ENCODE results near the gene CARD6. TPM values are rescaled to one million over a fixed set of nuclear protein-coding genes. Genes with fewer than 3 reads are reported as not detected.
"Not testable (repeated sequence)": the region's sequence is repeated elsewhere in the genome, so short reads cannot be mapped to it uniquely, and the experiment has no call there.

Gene CARD6
- total RNA-seq, 1 donor from 2014 or later, result 1.7 TPM

- Mint-ChIP-seq H3K9me3 (no peaks in the 10 kb centered on the region), H3K27me3 (no peaks in the 10 kb centered on the region), H3K4me3 (peak overlapping the region; percentile 97), H3K4me1 (peaks cover 46% of the 10 kb centered on the region), H3K36me3 (ENCODE audit: low read depth) (peaks cover 56% of the 10 kb centered on the region), H3K27ac (peak overlapping the region; percentile 99)
- DNase-seq, result peak; percentile 85
- intact Hi-C loops (cut with micrococcal nuclease), result loop anchor here (2.0 to 10.0 kb wide), 5 partner anchors 156 to 1620 kb away; partner anchors contain the start of genes FYB1, PTGER4 and RIMOC1
These were observed 6.7 kb upstream of the CARD6 start for GRCh38 chr5:40834391-40834848.

DNA sequence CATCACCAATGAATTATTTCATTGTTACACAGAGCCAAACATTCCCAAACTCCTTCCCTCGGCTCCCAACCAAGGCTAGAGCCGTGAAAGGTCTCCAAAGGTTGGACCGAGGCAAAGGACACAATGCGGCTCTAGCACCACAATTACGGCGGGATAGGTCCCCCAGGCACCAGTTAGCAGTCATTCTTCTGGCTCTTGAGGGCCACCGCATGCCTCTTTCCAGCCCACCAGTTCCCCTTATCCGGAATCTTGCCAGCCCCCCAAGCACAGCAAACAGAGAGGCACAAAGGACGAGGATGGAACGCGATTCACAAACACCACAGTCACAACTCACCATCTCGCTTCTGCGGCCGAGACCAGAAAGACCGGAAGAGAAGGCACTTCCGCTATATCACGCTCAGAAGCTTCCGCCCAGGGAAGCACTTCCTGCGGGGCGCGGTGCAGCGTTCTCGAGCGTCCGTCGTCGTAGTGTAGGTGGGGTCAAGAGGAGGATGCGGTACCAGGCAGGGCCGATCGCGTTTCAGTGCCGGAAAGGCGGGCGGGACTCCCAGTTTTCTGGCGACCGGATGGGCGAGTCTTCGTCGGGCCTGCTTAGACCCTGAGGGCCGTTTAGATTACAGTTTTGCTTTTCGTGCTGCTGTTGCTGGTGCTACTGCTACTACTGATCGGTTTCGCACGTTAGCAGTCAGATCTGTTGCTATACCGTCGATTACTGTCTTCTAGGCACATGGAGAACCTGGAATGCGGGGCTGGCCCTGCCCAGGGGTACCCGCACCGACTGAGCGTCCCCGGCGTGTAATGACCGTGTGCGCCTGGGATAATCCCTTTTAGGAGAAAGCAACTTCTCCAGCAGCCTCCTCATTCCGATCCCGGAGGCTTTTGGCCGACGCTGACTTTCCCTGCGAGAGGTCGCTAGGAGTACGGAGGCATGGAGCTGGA lies 6.0 kb upstream of the CARD6 start, which contains the start of gene RPL37:
TSS of gene RPL37 (minus strand) at position 374 of the 939 bp plus-strand sequence. CDS start at position 337, 37 bp downstream.
- Mint-ChIP-seq H3K4me1 (peaks cover 43% of the 10 kb centered on the region), H3K9me3 (no peaks in the 10 kb centered on the region), H3K27ac (peak within 1 kb of the TSS; percentile 99), H3K27me3 (no peaks in the 10 kb centered on the region), H3K4me3 (peak within 1 kb of the TSS; percentile 97), H3K36me3 (ENCODE audit: low read depth) (peaks cover 50% of the 10 kb centered on the region)
- intact Hi-C loops (cut with micrococcal nuclease), result loop anchor here (1.0 to 10.0 kb wide), 8 partner anchors 22 to 1620 kb away; partner anchors contain the start of genes FYB1, PRKAA1, PTGER4 and RIMOC1
- peak; percentile 97 for DNase-seq

GRCh38 chr5:40838086-40838485 lies 3.1 kb upstream of the CARD6 start:
- Mint-ChIP-seq H3K4me3 (no peak overlapping the region), H3K9me3 (no peaks in the 10 kb centered on the region), H3K27ac (no peak overlapping the region), H3K27me3 (no peaks in the 10 kb centered on the region), H3K4me1 (peaks cover 31% of the 10 kb centered on the region), H3K36me3 (ENCODE audit: low read depth) (peaks cover 22% of the 10 kb centered on the region)
- no peak for DNase-seq
- intact Hi-C loops (cut with micrococcal nuclease), result loop anchor here (10.0 kb wide), 3 partner anchors 433 to 1623 kb away; partner anchors contain the start of genes FYB1 and RIMOC1

GRCh38 chr5:40842351-40842750 lies 1.2 kb downstream of the CARD6 start:
- intact Hi-C loops (cut with micrococcal nuclease), result no loop called here
- H3K9me3 Mint-ChIP-seq, result no peaks in the 10 kb centered on the region
- H3K4me1 Mint-ChIP-seq, result peaks cover 14% of the 10 kb centered on the region
- H3K27me3 Mint-ChIP-seq, result peaks cover 4% of the 10 kb centered on the region
- no peak overlapping the region for H3K27ac Mint-ChIP-seq
- H3K4me3 Mint-ChIP-seq, result no peak overlapping the region
- no peaks in the 10 kb centered on the region for H3K36me3 Mint-ChIP-seq (ENCODE audit: low read depth)
- DNase-seq, result no peak

GRCh38 chr5:40844565-40844964 lies 3.4 kb downstream of the CARD6 start:
- DNase-seq, result no peak
- no peak overlapping the region for H3K27ac Mint-ChIP-seq
- intact Hi-C loops (cut with micrococcal nuclease), result no loop called here
- no peaks in the 10 kb centered on the region for H3K9me3 Mint-ChIP-seq
- peaks cover 11% of the 10 kb centered on the region for H3K4me1 Mint-ChIP-seq
- peaks cover 2% of the 10 kb centered on the region for H3K36me3 Mint-ChIP-seq (ENCODE audit: low read depth)
- H3K27me3 Mint-ChIP-seq, result peaks cover 6% of the 10 kb centered on the region
- no peak overlapping the region for H3K4me3 Mint-ChIP-seq

- Mint-ChIP-seq H3K4me3 (no peak overlapping the region), H3K4me1 (peaks cover 6% of the 10 kb centered on the region), H3K27ac (no peak overlapping the region), H3K27me3 (peaks cover 6% of the 10 kb centered on the region), H3K9me3 (no peaks in the 10 kb centered on the region), H3K36me3 (ENCODE audit: low read depth) (peaks cover 2% of the 10 kb centered on the region)
- no peak for DNase-seq
- intact Hi-C loops (cut with micrococcal nuclease), result no loop called here
These were observed 5.2 kb downstream of the CARD6 start for GRCh38 chr5:40846371-40846770.

GRCh38 chr5:40847525-40847924 lies 6.4 kb downstream of the CARD6 start:
- peaks cover 6% of the 10 kb centered on the region for H3K27me3 Mint-ChIP-seq
- intact Hi-C loops (cut with micrococcal nuclease), result no loop called here
- no peaks in the 10 kb centered on the region for H3K9me3 Mint-ChIP-seq
- peaks cover 2% of the 10 kb centered on the region for H3K36me3 Mint-ChIP-seq (ENCODE audit: low read depth)
- H3K4me1 Mint-ChIP-seq, result peaks cover 5% of the 10 kb centered on the region
- DNase-seq, result no peak
- H3K27ac Mint-ChIP-seq, result no peak overlapping the region
- no peak overlapping the region for H3K4me3 Mint-ChIP-seq

- Mint-ChIP-seq H3K4me1 (no peaks in the 10 kb centered on the region), H3K27ac (no peak overlapping the region), H3K36me3 (ENCODE audit: low read depth) (peaks cover 3% of the 10 kb centered on the region), H3K27me3 (no peaks in the 10 kb centered on the region), H3K9me3 (no peaks in the 10 kb centered on the region), H3K4me3 (no peak overlapping the region)
- DNase-seq, result no peak
- intact Hi-C loops (cut with micrococcal nuclease), result no loop called here
These were observed 12.5 kb downstream of the CARD6 start for GRCh38 chr5:40853632-40854192.

- H3K36me3 Mint-ChIP-seq (ENCODE audit: low read depth), result no peaks in the 10 kb centered on the region
- DNase-seq, result no peak
- H3K4me1 Mint-ChIP-seq, result no peaks in the 10 kb centered on the region
- H3K27ac Mint-ChIP-seq, result no peak overlapping the region
- peaks cover 3% of the 10 kb centered on the region for H3K9me3 Mint-ChIP-seq
- no peak overlapping the region for H3K4me3 Mint-ChIP-seq
- intact Hi-C loops (cut with micrococcal nuclease), result no loop called here
- H3K27me3 Mint-ChIP-seq, result no peaks in the 10 kb centered on the region
These were observed 19.5 kb downstream of the CARD6 start for GRCh38 chr5:40860711-40861110.

DNA sequence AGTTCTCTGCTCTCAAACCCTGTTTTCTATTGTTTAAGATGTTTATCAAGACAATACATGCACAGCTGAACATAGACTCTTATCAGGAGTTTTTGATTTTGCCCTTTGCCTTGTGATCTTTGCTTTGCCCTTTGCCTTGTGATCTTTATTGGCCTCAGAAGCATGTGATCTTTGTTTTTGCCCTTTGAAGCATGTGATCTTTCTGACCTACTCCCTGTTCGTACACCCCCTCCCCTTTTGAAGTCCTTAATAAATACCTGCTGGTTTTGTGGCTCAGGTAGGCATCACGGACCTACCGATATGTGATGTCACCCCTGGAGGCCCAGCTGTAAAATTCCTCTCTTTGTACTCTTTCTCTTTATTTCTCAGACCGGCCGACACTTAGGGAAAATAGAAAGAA lies 23.8 kb downstream of the CARD6 start:
- intact Hi-C loops (cut with micrococcal nuclease); DNase-seq; H3K27me3 Mint-ChIP-seq; H3K9me3 Mint-ChIP-seq; H3K4me3 Mint-ChIP-seq; H3K27ac Mint-ChIP-seq; H3K36me3 Mint-ChIP-seq (ENCODE audit: low read depth); H3K4me1 Mint-ChIP-seq: not testable (repeated sequence)

DNA sequence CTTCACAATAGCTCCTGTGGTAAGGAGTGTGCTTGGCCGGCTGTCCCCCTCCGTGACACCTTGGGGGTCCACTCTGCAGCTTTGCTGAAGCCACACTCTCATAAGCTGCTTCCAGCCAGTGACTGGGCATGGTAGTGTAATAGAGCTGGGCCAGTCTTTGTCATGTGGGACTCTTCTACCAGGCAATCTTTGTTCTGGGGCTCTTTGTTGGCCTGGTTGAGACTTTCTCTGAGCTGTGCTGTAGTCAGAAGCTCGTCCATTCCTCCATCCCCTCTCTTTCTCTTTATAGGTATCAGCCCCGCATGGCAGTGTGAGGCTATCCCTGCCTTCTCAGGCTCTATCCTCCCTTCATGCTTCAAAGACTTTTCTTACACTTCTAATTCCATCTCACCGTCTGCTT lies 25.7 kb downstream of the CARD6 start:
- no peaks in the 10 kb centered on the region for H3K4me1 Mint-ChIP-seq
- no peaks in the 10 kb centered on the region for H3K36me3 Mint-ChIP-seq (ENCODE audit: low read depth)
- H3K27ac Mint-ChIP-seq, result no peak overlapping the region
- intact Hi-C loops (cut with micrococcal nuclease), result no loop called here
- DNase-seq, result no peak
- peaks cover 3% of the 10 kb centered on the region for H3K9me3 Mint-ChIP-seq
- H3K4me3 Mint-ChIP-seq, result no peak overlapping the region
- H3K27me3 Mint-ChIP-seq, result no peaks in the 10 kb centered on the region

GRCh38 chr5:40869384-40869783 lies 28.2 kb downstream of the CARD6 start:
- no peaks in the 10 kb centered on the region for H3K4me1 Mint-ChIP-seq
- H3K27me3 Mint-ChIP-seq, result peaks cover 4% of the 10 kb centered on the region

GRCh38 chr5:40871177-40871576 lies 30.0 kb downstream of the CARD6 start:
- intact Hi-C loops (cut with micrococcal nuclease), result no loop called here
- peaks cover 5% of the 10 kb centered on the region for H3K27me3 Mint-ChIP-seq
- no peaks in the 10 kb centered on the region for H3K36me3 Mint-ChIP-seq (ENCODE audit: low read depth)

More at GRCh38 chr5:40869384-40869783, 28.2 kb downstream of the CARD6 start:
- H3K36me3 Mint-ChIP-seq (ENCODE audit: low read depth), result no peaks in the 10 kb centered on the region
- DNase-seq, result no peak
- peaks cover 3% of the 10 kb centered on the region for H3K9me3 Mint-ChIP-seq
- H3K27ac Mint-ChIP-seq, result no peak overlapping the region
- intact Hi-C loops (cut with micrococcal nuclease), result no loop called here
- no peak overlapping the region for H3K4me3 Mint-ChIP-seq

DNA sequence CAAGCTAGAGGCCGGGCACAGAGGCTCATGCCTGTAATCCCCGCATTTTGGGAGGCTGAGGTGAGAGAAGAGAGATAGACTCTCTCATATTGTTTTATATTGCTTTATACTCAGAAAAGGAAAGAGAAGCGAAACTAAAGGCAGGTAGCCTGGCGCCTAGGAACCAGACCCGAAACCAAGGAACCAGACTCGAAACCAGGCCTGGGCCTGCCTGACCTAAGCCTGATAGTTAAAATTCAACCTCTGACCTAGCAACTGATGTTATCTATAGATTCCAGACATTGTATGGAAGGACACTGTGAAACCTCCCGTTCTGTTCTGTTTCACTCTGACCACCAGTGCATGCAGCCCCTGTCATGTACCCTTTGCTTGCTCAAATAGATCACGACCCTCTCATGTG lies 31.1 kb downstream of the CARD6 start:
- H3K27me3 Mint-ChIP-seq; H3K36me3 Mint-ChIP-seq (ENCODE audit: low read depth); H3K27ac Mint-ChIP-seq; H3K4me3 Mint-ChIP-seq; H3K9me3 Mint-ChIP-seq; intact Hi-C loops (cut with micrococcal nuclease); DNase-seq; H3K4me1 Mint-ChIP-seq: not testable (repeated sequence)

More at GRCh38 chr5:40871177-40871576, 30.0 kb downstream of the CARD6 start:
- H3K4me1 Mint-ChIP-seq, result no peaks in the 10 kb centered on the region
- no peak overlapping the region for H3K4me3 Mint-ChIP-seq
- no peak overlapping the region for H3K27ac Mint-ChIP-seq
- H3K9me3 Mint-ChIP-seq, result no peaks in the 10 kb centered on the region
- no peak for DNase-seq

Data from activated CD4-positive, alpha-beta T cell treated with anti-CD3 and anti-CD28 coated beads, Interleukin-2, amount 10 ng/mL, durations not matched to agents 24 days and 14 days (primary cell).